Endodermal cell (in vitro differentiated cells): Measurements from ENCODE around the gene MACROD2. TPM values are rescaled to one million over a fixed set of nuclear protein-coding genes. Genes with fewer than 3 reads are reported as not detected.

Experiments
- DNase-seq: peaks from one replicate; pipeline ENCODE4 v3.0.0-alpha.2; 2017
- H3K27ac ChIP-seq: 2 replicates; pipeline ENCODE4 v1.5.1; 2013; ENCODE audit warnings: mild to moderate bottlenecking, low read depth, low read length, moderate library complexity
- H3K27me3 ChIP-seq: 2 replicates; pipeline ENCODE4 v1.6.1; 2013; ENCODE audit warnings: mild to moderate bottlenecking, low read length, moderate library complexity; ENCODE audit not compliant: insufficient read depth, control insufficient read depth, poor library complexity, severe bottlenecking
- H3K36me3 ChIP-seq: 2 replicates; pipeline ENCODE4 v1.7.0; 2013; ENCODE audit warnings: mild to moderate bottlenecking, low read length, moderate library complexity; ENCODE audit not compliant: control insufficient read depth, insufficient read depth
- H3K4me1 ChIP-seq: one replicate; pipeline ENCODE4 v1.7.0; 2013; ENCODE audit warnings: low read length; ENCODE audit not compliant: control insufficient read depth, insufficient read depth
- H3K4me3 ChIP-seq: 2 replicates; pipeline ENCODE4 v1.5.1; 2013; ENCODE audit warnings: mild to moderate bottlenecking, low read length, moderate library complexity
- H3K9ac ChIP-seq: 2 replicates; pipeline ENCODE4 v1.6.1; 2013; ENCODE audit warnings: mild to moderate bottlenecking, low read length, moderate library complexity; ENCODE audit not compliant: poor library complexity, severe bottlenecking; ENCODE audit errors: extremely low read depth
- H3K9me3 ChIP-seq: 2 replicates; pipeline ENCODE4 v1.6.1; 2013; ENCODE audit warnings: mild to moderate bottlenecking, low read length, moderate library complexity; ENCODE audit not compliant: control insufficient read depth
- H3K27ac Mint-ChIP-seq: 2 replicates; pipeline ENCODE4 v1.8.0; 2020; ENCODE audit warnings: mixed read lengths
- H3K27me3 Mint-ChIP-seq: 2 replicates; pipeline ENCODE4 v1.8.0; 2021; ENCODE audit warnings: mild to moderate bottlenecking, mixed read lengths; ENCODE audit not compliant: insufficient read depth
- H3K36me3 Mint-ChIP-seq: 2 replicates; pipeline ENCODE4 v1.8.0; 2020; ENCODE audit warnings: low read depth, mixed read lengths
- H3K4me1 Mint-ChIP-seq: 2 replicates; pipeline ENCODE4 v1.8.0; 2020; ENCODE audit warnings: mixed read lengths
- H3K4me3 Mint-ChIP-seq: 2 replicates; pipeline ENCODE4 v1.8.0; 2020; ENCODE audit warnings: mild to moderate bottlenecking, moderate library complexity, mixed read lengths
- H3K9me3 Mint-ChIP-seq: 2 replicates; pipeline ENCODE4 v1.8.0; 2020; ENCODE audit warnings: mild to moderate bottlenecking, mixed read lengths
- CTCF ChIP-seq: fragments of 200-600 bp; sonication (generic); conservative IDR thresholded peaks from 2 replicates; pipeline ENCODE4 v1.5.0; 2021; ENCODE audit warnings: antibody characterized with exemption, mild to moderate bottlenecking
- WGBS, 2 experiments: methylation state at CpG; one replicate each; pipeline versions ENCODE4 v1.1.5 to v1.1.7; 2013; ENCODE audit warnings: missing lambda C conversion rate in 2 of 2, mixed read lengths in 1 of 2; ENCODE audit not compliant: insufficient coverage in 1 of 2, insufficient read length in 1 of 2; 5-methylcytosine and 5-hydroxymethylcytosine counted together
- total RNA-seq, 2 donors: library from RNA; stranded (reverse); fragmentation: NEBNext Ultra II Directional in 1 of 2; extraction: Animal tissue kit (Norgen Biotek cat#: 25700) in 1 of 2; gene quantifications; 2 replicates in 1 of 2; 3 replicates in 1 of 2; pipeline ENCODE4 v1.2.1, GENCODE V29; 2021

MACROD2 gene
- total RNA-seq, 2 donors from 2014 or later: 2.3 to 4.8 TPM

- Histone ChIP-seq H3K4me1 (no peaks in the 10 kb centered on the region), H3K4me3 (peak overlapping the region; percentile 54), H3K9ac (no peak overlapping the region), H3K27ac (no peak overlapping the region), H3K9me3 (no peaks in the 10 kb centered on the region), H3K27me3 (no peaks in the 10 kb centered on the region), H3K36me3 (no peaks in the 10 kb centered on the region)
- Mint-ChIP-seq H3K27ac (no peak overlapping the region), H3K36me3 (no peaks in the 10 kb centered on the region), H3K9me3 (no peaks in the 10 kb centered on the region), H3K4me1 (peaks cover 22% of the 10 kb centered on the region), H3K27me3 (peaks cover 2% of the 10 kb centered on the region), H3K4me3 (peak overlapping the region; percentile 26)
- peak; percentile 88 for DNase-seq
- 0 to 1% methylated on average over 1 to 4 of the region's 4 CpGs for WGBS, 2 experiments
- TF ChIP-seq CTCF: no peak
These were observed 865.1 kb downstream of the MACROD2 start for GRCh38 chr20:14860410-14860814.

- WGBS, 2 experiments: 66 to 72% methylated on average over 4 of the region's 4 CpGs
- Histone ChIP-seq H3K9ac (no peak overlapping the region), H3K4me1 (no peaks in the 10 kb centered on the region), H3K27me3 (no peaks in the 10 kb centered on the region), H3K36me3 (no peaks in the 10 kb centered on the region), H3K9me3 (no peaks in the 10 kb centered on the region), H3K4me3 (no peak overlapping the region), H3K27ac (no peak overlapping the region)
- H3K27me3 Mint-ChIP-seq: peaks cover 2% of the 10 kb centered on the region
- no peak overlapping the region for H3K4me3 Mint-ChIP-seq
- DNase-seq: peak; percentile 45
- no peak overlapping the region for H3K27ac Mint-ChIP-seq
- no peaks in the 10 kb centered on the region for H3K9me3 Mint-ChIP-seq
- peaks cover 22% of the 10 kb centered on the region for H3K4me1 Mint-ChIP-seq
- no peak for TF ChIP-seq CTCF
- no peaks in the 10 kb centered on the region for H3K36me3 Mint-ChIP-seq
These were observed 865.8 kb downstream of the MACROD2 start for GRCh38 chr20:14861028-14861699.

GRCh38 chr20:14865169-14865568 lies 869.9 kb downstream of the MACROD2 start:
- H3K4me3 Mint-ChIP-seq: no peak overlapping the region
- no peaks in the 10 kb centered on the region for H3K4me1 ChIP-seq
- no peak for DNase-seq
- no peak overlapping the region for H3K4me3 ChIP-seq
- no peaks in the 10 kb centered on the region for H3K9me3 ChIP-seq
- H3K27me3 Mint-ChIP-seq: no peaks in the 10 kb centered on the region
- no peaks in the 10 kb centered on the region for H3K27me3 ChIP-seq
- 88 to 100% methylated on average over 1 to 3 of the region's 3 CpGs for WGBS, 2 experiments
- H3K9ac ChIP-seq: no peak overlapping the region
- no peaks in the 10 kb centered on the region for H3K9me3 Mint-ChIP-seq
- no peak overlapping the region for H3K27ac ChIP-seq
- H3K4me1 Mint-ChIP-seq: peaks cover 22% of the 10 kb centered on the region
- no peak overlapping the region for H3K27ac Mint-ChIP-seq
- H3K36me3 Mint-ChIP-seq: no peaks in the 10 kb centered on the region
- TF ChIP-seq CTCF: no peak
- H3K36me3 ChIP-seq: no peaks in the 10 kb centered on the region
